DND-41 (cell line): ENCODE results near the gene RPRD1A.

Source experiments
- ATAC-seq: fragments of 200-7000 bp; cut with Tn5 transposase; 3 replicates; pipeline ENCODE4 v1.9.1; 2021; ENCODE audit warnings: low read depth; ENCODE audit not compliant: insufficient read depth
- DNase-seq: peaks from one replicate; pipeline ENCODE4 v3.0.0-alpha.2; 2020
- H2AFZ ChIP-seq: 2 replicates; pipeline ENCODE4 v1.6.0; 2012; ENCODE audit warnings: low read depth, low read length
- H3K27ac ChIP-seq: 2 replicates; pipeline ENCODE4 v1.5.1; 2012; ENCODE audit warnings: low read length, inconsistent platforms
- H3K27me3 ChIP-seq: fragments of 200-600 bp; sonication (generic); 2 replicates; pipeline ENCODE4 v1.6.0; 2012; ENCODE audit warnings: low read length, mild to moderate bottlenecking, inconsistent platforms; ENCODE audit not compliant: insufficient read depth, poor library complexity
- H3K36me3 ChIP-seq: 2 replicates; pipeline ENCODE4 v1.5.1; 2012; ENCODE audit warnings: low read length, inconsistent platforms; ENCODE audit not compliant: insufficient read depth
- H3K4me1 ChIP-seq: 2 replicates; pipeline ENCODE4 v1.5.1; 2012; ENCODE audit warnings: mild to moderate bottlenecking, low read length; ENCODE audit not compliant: insufficient read depth
- H3K4me2 ChIP-seq: 2 replicates; pipeline ENCODE4 v1.6.0; 2012; ENCODE audit warnings: mild to moderate bottlenecking, moderate library complexity, low read length, inconsistent platforms; ENCODE audit not compliant: insufficient read depth
- H3K4me3 ChIP-seq, 2 experiments: fragments of 200-600 bp in 1 of 2; shearing (Covaris generic) in 1 of 2; 2 replicates each; pipeline ENCODE4 v1.5.1; 2012 to 2016; ENCODE audit warnings: inconsistent platforms in 2 of 2, low read length in 2 of 2, mild to moderate bottlenecking in 2 of 2, low read depth in 1 of 2, moderate library complexity in 1 of 2
- H3K79me2 ChIP-seq: 2 replicates; pipeline ENCODE4 v1.6.0; 2012; ENCODE audit warnings: low read length, inconsistent platforms; ENCODE audit not compliant: insufficient read depth
- H3K9ac ChIP-seq: 2 replicates; pipeline ENCODE4 v1.6.0; 2012; ENCODE audit warnings: low read depth, mild to moderate bottlenecking, inconsistent platforms, low read length, moderate library complexity
- H3K9me3 ChIP-seq: 2 replicates; pipeline ENCODE4 v1.5.1; 2012; ENCODE audit warnings: low read length, moderate library complexity, mild to moderate bottlenecking, inconsistent platforms; ENCODE audit not compliant: insufficient read depth, severe bottlenecking
- H4K20me1 ChIP-seq: 2 replicates; pipeline ENCODE4 v1.6.0; 2012; ENCODE audit warnings: low read length; ENCODE audit not compliant: insufficient read depth
- EZH2 ChIP-seq: IDR thresholded peaks from 3 replicates; pipeline ENCODE4 v1.6.1; 2012; ENCODE audit warnings: borderline replicate concordance, low read depth, mild to moderate bottlenecking, moderate library complexity, low read length, inconsistent platforms; ENCODE audit not compliant: severe bottlenecking
- TF ChIP-seq, protein P1 (sequence below): IDR thresholded peaks from 2 replicates; pipeline ENCODE4 v1.5.1; 2012; ENCODE audit warnings: borderline replicate concordance, low read length, moderate library complexity, mild to moderate bottlenecking; ENCODE audit not compliant: poor library complexity, severe bottlenecking; ENCODE audit errors: extremely low read depth

The RPRD1A gene

GRCh38 chr18:35950628-35950982 lies 116.8 kb downstream of the RPRD1A start:
- Histone ChIP-seq H3K4me3 (no peak overlapping the region), H3K27ac (no peak overlapping the region), H3K36me3 (no peaks in the 10 kb centered on the region), H3K27me3 (no peaks in the 10 kb centered on the region), H2AFZ (no peak overlapping the region), H4K20me1 (no peaks in the 10 kb centered on the region), H3K79me2 (no peaks in the 10 kb centered on the region), H3K9me3 (peaks cover 3% of the 10 kb centered on the region), H3K9ac (no peak overlapping the region), H3K4me2 (no peak overlapping the region), H3K4me1 (no peaks in the 10 kb centered on the region)
- TF ChIP-seq, protein P1, sequence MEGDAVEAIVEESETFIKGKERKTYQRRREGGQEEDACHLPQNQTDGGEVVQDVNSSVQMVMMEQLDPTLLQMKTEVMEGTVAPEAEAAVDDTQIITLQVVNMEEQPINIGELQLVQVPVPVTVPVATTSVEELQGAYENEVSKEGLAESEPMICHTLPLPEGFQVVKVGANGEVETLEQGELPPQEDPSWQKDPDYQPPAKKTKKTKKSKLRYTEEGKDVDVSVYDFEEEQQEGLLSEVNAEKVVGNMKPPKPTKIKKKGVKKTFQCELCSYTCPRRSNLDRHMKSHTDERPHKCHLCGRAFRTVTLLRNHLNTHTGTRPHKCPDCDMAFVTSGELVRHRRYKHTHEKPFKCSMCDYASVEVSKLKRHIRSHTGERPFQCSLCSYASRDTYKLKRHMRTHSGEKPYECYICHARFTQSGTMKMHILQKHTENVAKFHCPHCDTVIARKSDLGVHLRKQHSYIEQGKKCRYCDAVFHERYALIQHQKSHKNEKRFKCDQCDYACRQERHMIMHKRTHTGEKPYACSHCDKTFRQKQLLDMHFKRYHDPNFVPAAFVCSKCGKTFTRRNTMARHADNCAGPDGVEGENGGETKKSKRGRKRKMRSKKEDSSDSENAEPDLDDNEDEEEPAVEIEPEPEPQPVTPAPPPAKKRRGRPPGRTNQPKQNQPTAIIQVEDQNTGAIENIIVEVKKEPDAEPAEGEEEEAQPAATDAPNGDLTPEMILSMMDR: no peak
- no peak for TF ChIP-seq EZH2
- no peak for ATAC-seq
- DNase-seq: no peak

- Histone ChIP-seq H2AFZ (no peak overlapping the region), H3K4me2 (no peak overlapping the region), H3K4me3 (no peak overlapping the region), H3K27me3 (no peaks in the 10 kb centered on the region), H3K9me3 (peaks cover 3% of the 10 kb centered on the region), H3K36me3 (no peaks in the 10 kb centered on the region), H3K9ac (no peak overlapping the region), H3K27ac (no peak overlapping the region), H4K20me1 (no peaks in the 10 kb centered on the region), H3K4me1 (no peaks in the 10 kb centered on the region), H3K79me2 (no peaks in the 10 kb centered on the region)
- TF ChIP-seq EZH2: no peak
- TF ChIP-seq, protein P1: peak; percentile 83
- DNase-seq: peak; percentile 18
- peak; percentile 58; the same call in 1 of the 3 replicates for ATAC-seq
These were observed 117.3 kb downstream of the RPRD1A start for GRCh38 chr18:35949903-35950627.

- H2AFZ ChIP-seq: no peak overlapping the region
- DNase-seq: no peak
These were observed 118.3 kb downstream of the RPRD1A start for GRCh38 chr18:35949090-35949489.

More at GRCh38 chr18:35949090-35949489, 118.3 kb downstream of the RPRD1A start:
- Histone ChIP-seq H3K79me2 (no peaks in the 10 kb centered on the region), H3K4me3 (no peak overlapping the region), H3K27me3 (no peaks in the 10 kb centered on the region), H4K20me1 (no peaks in the 10 kb centered on the region), H3K9ac (no peak overlapping the region), H3K4me1 (no peaks in the 10 kb centered on the region), H3K4me2 (no peak overlapping the region), H3K36me3 (no peaks in the 10 kb centered on the region), H3K9me3 (peaks cover 3% of the 10 kb centered on the region), H3K27ac (no peak overlapping the region)
- TF ChIP-seq, protein P1: no peak
- no peak for TF ChIP-seq EZH2
- no peak for ATAC-seq
